Measurements from ENCODE around the gene NEMP2.

DNA sequence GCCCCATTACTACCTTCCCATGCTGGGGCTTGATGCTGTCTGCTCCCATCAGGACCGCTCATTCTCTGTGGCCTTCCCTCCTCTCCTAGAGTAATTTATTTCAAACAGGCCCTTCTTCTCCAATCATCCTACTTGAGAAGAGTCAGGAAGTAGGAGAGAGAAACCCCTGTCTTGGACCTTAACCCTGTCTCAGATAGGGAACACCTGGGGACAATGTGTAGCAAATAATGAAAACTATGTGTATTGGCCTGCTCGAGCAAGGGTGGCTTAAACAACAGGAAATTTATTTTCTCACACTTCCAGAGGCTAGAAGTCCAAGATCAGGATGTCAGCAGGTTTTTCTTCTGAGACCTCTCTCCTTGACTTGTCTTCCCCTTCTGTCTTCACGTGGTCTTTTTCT, 26.6 kb upstream of the NEMP2 start:
- TF ChIP-seq, protein P1, sequence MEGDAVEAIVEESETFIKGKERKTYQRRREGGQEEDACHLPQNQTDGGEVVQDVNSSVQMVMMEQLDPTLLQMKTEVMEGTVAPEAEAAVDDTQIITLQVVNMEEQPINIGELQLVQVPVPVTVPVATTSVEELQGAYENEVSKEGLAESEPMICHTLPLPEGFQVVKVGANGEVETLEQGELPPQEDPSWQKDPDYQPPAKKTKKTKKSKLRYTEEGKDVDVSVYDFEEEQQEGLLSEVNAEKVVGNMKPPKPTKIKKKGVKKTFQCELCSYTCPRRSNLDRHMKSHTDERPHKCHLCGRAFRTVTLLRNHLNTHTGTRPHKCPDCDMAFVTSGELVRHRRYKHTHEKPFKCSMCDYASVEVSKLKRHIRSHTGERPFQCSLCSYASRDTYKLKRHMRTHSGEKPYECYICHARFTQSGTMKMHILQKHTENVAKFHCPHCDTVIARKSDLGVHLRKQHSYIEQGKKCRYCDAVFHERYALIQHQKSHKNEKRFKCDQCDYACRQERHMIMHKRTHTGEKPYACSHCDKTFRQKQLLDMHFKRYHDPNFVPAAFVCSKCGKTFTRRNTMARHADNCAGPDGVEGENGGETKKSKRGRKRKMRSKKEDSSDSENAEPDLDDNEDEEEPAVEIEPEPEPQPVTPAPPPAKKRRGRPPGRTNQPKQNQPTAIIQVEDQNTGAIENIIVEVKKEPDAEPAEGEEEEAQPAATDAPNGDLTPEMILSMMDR (IDR thresholded peaks at IDR 0.05; ENCODE audit: poor library complexity), result no peak
- no peak for TF ChIP-seq EZH2 (IDR thresholded peaks at IDR 0.05; ENCODE audit: borderline replicate concordance)
